Stomach (tissue), 4 donors: Measurements from ENCODE around the gene DSG4.

Experiments used
- CTCF ChIP-seq, 7 experiments: fragments of 450-650 bp in 4 of 7; fragments of 200-600 bp in 3 of 7; sonication (generic) in 3 of 7; IDR thresholded peaks; one replicate each; pipeline ENCODE4 v1.5.1; 2016 to 2019; ENCODE audit warnings: antibody characterized with exemption in 7 of 7, control low read depth in 2 of 7, mild to moderate bottlenecking in 1 of 7
- POLR2A ChIP-seq, 4 donors: fragments of 450-650 bp; IDR thresholded peaks; one replicate each; pipeline ENCODE4 v1.6.1; 2016; ENCODE audit warnings: antibody characterized with exemption in 4 of 4, control low read depth in 2 of 4, mild to moderate bottlenecking in 1 of 4, moderate library complexity in 1 of 4
- POLR2AphosphoS5 ChIP-seq, 3 donors: sonication (generic); formaldehyde crosslinking; IDR thresholded peaks; one replicate each; pipeline ENCODE4 v1.6.1; 2016; ENCODE audit warnings: antibody characterized with exemption in 3 of 3

- no peak for TF ChIP-seq CTCF (IDR thresholded peaks at IDR 0.05)
- no peak for TF ChIP-seq POLR2A (IDR thresholded peaks at IDR 0.05)
- TF ChIP-seq POLR2AphosphoS5 (IDR thresholded peaks at IDR 0.05): no peak
Measured at GRCh38 chr18:31371989-31372388, 4.6 kb upstream of the DSG4 start.
